HG02970 (cell line): Measurements from ENCODE around the gene HDHD3.
"Not testable (repeated sequence)": the region's sequence is repeated elsewhere in the genome, so short reads cannot be mapped to it uniquely, and the experiment has no call there.

Experiments used
- ATAC-seq: cut with Tn5 transposase; IDR thresholded peaks from one replicate; pipeline ENCODE4 v1.9.1; 2021; ENCODE audit warnings: mild to moderate bottlenecking, moderate library complexity, moderate number of reproducible peaks; ENCODE audit not compliant: unreplicated experiment, low FRiP score

The HDHD3 gene

GRCh38 chr9:113376634-113377567 lies at the start of gene HDHD3:
Gene HDHD3, minus strand, starts transcription at chr9:113376986. Its CDS starts 2,632 bp downstream, at chr9:113374354.
- peak; percentile 65 for ATAC-seq

DNA sequence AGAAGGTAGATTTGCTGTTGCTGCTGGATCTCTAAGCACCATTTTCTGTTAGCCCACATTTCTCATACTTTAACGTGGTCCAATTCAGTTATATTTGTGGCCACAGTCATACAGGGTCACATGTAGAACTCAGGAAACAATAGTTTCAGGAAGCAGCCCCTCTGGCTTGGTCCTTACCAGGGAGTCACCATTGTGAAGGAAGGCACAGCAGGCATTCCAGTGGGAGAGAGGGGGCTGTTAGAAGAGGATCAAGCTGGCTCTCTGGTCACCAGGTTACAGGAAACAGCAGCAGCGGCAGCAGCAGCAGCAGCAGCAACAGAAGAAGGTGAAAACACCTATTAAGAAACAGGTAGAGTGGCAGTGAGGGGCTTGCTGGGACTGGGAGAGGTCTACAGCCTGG lies 48.3 kb upstream of the HDHD3 start:
- ATAC-seq: no peak

GRCh38 chr9:113421726-113422125 lies 44.9 kb upstream of the HDHD3 start:
- no peak for ATAC-seq

GRCh38 chr9:113417370-113417769 lies 40.6 kb upstream of the HDHD3 start:
- no peak for ATAC-seq

DNA sequence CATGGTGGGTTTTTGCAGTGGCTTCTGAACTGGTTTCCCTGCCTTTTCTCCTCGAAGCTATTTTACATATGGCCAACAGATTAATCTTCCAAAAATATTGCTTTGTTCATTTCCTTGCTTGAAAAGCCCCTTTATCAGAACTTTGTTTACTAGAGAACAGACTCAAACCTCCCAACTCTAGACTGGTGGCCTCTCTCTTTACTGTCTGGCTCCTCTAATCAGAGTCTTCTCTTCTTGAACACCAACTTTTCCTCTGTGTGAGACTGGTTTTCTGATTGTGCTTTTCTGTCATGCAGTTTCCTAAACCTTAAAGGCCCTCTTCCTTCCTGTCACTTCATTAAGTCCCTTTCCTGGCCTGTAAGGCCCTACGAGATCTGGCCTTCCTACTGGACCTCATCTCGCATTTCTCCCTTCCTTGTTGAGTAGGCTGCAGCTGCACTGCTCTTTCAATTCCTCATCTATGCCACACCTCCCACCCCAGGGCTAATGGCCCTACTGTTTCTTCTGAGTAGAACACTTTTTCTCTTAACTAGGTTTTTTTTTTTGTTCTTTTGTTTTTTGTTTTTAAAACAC lies 39.4 kb upstream of the HDHD3 start:
- ATAC-seq: no peak

GRCh38 chr9:113410207-113410864 lies 33.5 kb upstream of the HDHD3 start, which contains the start of the genes C9orf43 and POLE3:
Gene C9orf43, plus strand, starts transcription at chr9:113410747. Its CDS starts 2,747 bp downstream, at chr9:113413494.
Gene POLE3, minus strand, starts transcription at chr9:113410675. Its CDS starts 382 bp downstream, at chr9:113410293.
- peak; percentile 87 for ATAC-seq

GRCh38 chr9:113409883-113410206 lies 33.1 kb upstream of the HDHD3 start:
- no peak for ATAC-seq

GRCh38 chr9:113409481-113409880 lies 32.7 kb upstream of the HDHD3 start:
- no peak for ATAC-seq

- ATAC-seq: not testable (repeated sequence)
Measured at GRCh38 chr9:113406873-113407511, 30.2 kb upstream of the HDHD3 start.

- not testable (repeated sequence) for ATAC-seq
Measured at GRCh38 chr9:113406353-113406752, 29.6 kb upstream of the HDHD3 start.

GRCh38 chr9:113403646-113404045 lies 26.9 kb upstream of the HDHD3 start:
- ATAC-seq: no peak

DNA sequence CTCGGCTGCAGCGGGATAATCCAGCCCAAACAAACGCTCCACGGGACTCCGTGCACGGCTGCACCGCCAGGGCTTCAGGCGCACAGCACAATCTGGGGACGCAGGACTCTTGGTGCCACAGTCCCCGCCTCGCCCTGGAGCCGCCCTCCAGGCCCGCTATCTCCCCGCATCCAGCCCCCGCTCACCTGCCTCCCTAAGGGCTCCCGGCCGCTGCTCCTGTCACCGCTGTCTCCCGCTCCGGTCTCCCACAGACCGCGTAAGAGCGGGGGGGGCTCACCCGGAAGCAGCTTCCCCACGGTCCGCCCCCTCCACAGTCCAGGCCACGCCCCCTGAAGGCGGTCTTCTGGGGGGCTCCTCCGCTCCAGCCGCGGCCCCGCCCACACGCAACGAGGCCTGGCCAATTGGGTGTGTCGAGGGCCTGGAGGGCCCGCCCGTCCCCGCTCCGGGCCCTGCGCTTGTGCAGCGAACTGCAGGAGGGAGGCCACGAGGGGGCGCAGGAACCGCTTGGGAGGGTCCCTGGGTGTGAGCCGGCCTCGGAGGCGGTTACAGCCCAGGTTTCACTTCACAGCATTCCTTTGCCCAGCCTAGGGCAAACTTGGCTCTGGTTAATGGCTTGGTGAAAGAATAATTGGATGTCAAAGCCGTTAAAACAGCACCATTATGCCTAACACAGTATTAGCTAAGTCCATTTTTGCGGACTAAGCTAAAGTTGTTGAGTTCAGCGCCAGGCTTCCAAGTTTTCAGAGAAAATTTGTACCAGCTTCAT lies 24.4 kb upstream of the HDHD3 start, which contains the start of gene ALAD:
TSS of gene ALAD (minus strand) at position 258 of the 766 bp plus-strand sequence. CDS start 7,725 bp downstream, outside the sequence.
- peak; percentile 99 for ATAC-seq

DNA sequence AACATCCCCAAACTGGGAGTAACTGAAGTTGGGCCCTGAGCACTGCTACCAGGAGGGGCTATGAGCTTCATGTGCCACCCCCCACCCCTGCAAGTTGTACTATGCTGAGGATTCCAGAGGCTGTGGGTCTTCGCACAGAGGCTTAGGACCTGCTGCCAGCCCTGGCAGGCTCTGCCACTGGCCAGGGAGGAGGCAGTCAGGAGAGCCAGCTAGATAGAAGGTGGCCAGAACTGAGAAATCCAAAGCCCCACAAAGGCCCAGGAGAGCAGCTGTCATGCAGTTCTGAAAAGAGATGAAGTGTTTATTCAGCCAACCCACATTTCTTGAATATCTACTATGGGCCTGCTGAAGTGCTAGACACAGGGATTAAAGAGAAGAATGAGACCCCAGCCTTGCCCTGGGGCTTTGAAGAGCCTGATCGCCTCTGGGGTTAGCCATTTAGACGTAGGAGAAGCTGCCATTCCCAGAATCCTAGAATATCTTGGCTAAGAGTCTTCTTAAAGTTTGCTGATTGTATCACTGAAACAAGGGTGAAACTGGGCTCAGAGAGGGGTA lies 22.9 kb upstream of the HDHD3 start:
- no peak for ATAC-seq

DNA sequence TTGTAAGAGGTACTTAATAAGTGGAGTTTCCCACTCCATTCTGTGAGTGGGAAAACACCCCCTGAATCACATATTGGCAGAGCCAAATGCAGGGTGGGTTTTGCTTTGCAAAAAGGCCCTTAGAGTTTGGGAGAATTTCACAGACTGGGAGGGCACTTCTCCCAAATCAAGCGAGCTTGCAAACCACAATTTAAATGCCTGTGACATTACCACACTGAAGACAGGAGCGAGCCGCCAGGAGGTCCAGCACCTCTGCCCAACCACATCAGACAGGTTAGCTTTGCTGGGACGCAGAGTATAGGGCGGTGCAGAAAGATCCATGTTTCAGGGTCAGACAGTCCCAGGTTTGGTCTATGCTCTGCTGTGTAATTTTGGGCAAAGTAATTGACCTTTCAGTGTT lies 22.0 kb upstream of the HDHD3 start:
- ATAC-seq: no peak

DNA sequence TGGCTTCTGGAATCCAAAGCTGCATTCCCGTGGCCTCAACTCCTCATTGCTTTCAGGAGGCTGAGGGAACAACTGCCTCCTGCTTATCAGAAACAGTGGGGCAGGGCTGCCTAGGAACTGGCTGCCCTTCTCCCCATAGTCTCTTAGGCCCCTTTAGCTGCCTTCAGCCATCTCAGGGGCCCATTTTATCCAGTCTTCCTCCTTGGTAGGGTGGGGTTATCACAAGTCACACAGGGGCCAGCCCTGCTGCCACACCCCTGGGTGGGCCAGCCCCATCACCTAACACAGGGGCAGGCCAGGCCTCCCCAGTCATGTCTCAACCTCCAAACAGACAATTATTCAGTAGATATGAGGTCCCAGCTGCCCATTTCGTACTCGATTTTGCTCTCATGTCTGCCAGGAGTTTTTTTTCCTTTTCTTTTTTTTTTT lies 20.4 kb upstream of the HDHD3 start:
- ATAC-seq: no peak

DNA sequence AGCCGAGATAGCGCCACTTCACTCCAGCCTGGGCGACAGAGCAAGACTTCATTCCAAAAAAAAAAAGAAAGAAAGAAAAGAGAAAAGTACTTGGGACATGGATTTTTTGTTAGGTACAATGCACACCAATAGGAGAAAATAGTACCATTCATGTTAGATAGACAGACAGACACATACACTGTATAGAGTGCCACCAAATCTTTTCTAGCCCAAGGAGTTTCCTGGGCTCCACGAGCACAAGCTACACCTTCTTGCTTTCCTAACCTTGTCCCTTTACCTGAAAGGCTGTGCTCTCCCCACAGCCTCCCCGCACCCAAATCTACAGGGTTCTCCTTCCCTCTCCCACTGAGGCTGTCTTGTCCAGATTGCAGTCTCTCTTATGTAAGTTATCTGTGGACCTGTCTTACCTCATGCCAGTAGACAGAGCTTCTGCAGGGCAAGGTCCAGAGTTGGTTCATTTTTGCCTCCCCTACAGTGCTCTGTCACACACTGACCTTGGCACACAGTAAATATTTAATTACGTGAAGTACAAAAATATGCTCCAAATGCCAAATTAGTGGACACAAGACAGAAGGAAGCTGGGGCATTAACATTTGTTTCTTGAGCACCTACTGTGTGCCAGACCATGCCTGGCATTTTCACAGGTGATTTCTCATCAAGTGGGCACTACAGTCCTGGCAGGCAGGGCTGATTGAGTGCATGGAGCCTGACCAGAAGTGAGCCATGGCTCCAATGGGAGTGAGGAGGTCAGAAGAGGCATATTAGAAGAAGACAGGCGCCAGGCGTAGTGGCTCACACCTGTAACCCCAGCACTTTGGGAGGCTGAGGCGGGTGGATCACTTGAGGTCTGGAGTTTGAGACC lies 18.4 kb upstream of the HDHD3 start:
- ATAC-seq: no peak

- no peak for ATAC-seq
Measured at GRCh38 chr9:113393281-113393680, 16.5 kb upstream of the HDHD3 start.

- ATAC-seq: no peak
Measured at GRCh38 chr9:113391917-113392316, 15.1 kb upstream of the HDHD3 start.
